Ascending aorta (tissue), 2 donors: ENCODE data around the gene FGD4. TPM values are rescaled to one million over a fixed set of nuclear protein-coding genes. Genes with fewer than 3 reads are reported as not detected.

Source experiments
- DNase-seq, 2 donors: peaks; one replicate each; pipeline ENCODE4 v3.0.0-alpha.2; 2019; ENCODE audit warnings: low spot score in 2 of 2
- H3K27ac ChIP-seq, 2 donors: fragments of 200-600 bp; sonication (generic); one replicate each; pipeline ENCODE4 v1.5.1; 2016 to 2017; ENCODE audit warnings: mild to moderate bottlenecking in 1 of 2
- H3K27me3 ChIP-seq: fragments of 200-600 bp; sonication (generic); one replicate; pipeline ENCODE4 v1.5.1; 2017
- H3K36me3 ChIP-seq, 2 donors: fragments of 200-600 bp; sonication (generic); one replicate each; pipeline ENCODE4 v1.5.1; 2016
- H3K4me1 ChIP-seq, 2 donors: fragments of 200-600 bp; sonication (generic); one replicate each; pipeline ENCODE4 v1.5.1; 2016 to 2017; ENCODE audit warnings: mild to moderate bottlenecking in 1 of 2
- H3K4me3 ChIP-seq, 2 donors: fragments of 200-600 bp; sonication (generic); one replicate each; pipeline ENCODE4 v1.5.1; 2016 to 2017; ENCODE audit warnings: mild to moderate bottlenecking in 1 of 2
- H3K9me3 ChIP-seq, 2 donors: fragments of 200-600 bp; sonication (generic); one replicate each; pipeline ENCODE4 v1.5.1; 2016
- CTCF ChIP-seq, 3 experiments: fragments of 200-600 bp in 2 of 3; fragments of 450-650 bp in 1 of 3; sonication (generic) in 2 of 3; IDR thresholded peaks; one replicate each; pipeline ENCODE4 v1.5.1; 2016 to 2019; ENCODE audit warnings: antibody characterized with exemption in 3 of 3, mild to moderate bottlenecking in 1 of 3, moderate library complexity in 1 of 3
- intact Hi-C: fragments of 100-400 bp; cut with DNase I; formaldehyde crosslinking; loops from one replicate; pipeline ENCODE4 v1.15.1; 2023
- total RNA-seq: library from RNA; depleted of rRNA; stranded (reverse); fragments of >200 nt; gene quantifications from one replicate; pipeline ENCODE4 v1.1.0, GENCODE V29; 2016

Gene FGD4
- total RNA-seq, 1 donor from 2014 or later, result 47.5 TPM

DNA sequence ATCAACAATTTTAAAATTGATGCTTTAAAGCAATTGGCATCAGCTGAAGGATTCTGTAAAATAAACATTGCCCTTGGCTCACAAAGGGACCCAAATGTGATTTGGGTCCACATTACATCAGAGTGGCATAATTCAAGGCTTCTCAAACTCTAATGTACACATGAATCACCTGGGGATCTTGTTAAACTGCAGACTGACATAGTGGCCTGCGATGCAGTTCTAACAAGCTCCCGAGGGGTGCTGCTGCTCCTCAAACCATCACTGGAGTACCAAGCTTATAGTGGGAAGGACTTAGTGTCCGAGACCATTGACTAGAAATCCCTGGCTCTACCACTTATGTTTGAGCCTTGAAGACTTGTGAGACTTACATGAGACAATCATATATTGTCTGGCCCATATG is 247.9 kb downstream of the FGD4 start:
- intact Hi-C loops, result no loop called here
- peaks cover 0 to 12% of the 10 kb centered on the region in 2 donors for H3K36me3 ChIP-seq
- H3K4me1 ChIP-seq, result no peaks in the 10 kb centered on the region
- no peak for DNase-seq
- H3K9me3 ChIP-seq, result no peaks in the 10 kb centered on the region
- H3K27me3 ChIP-seq, result no peaks in the 10 kb centered on the region
- TF ChIP-seq CTCF (IDR thresholded peaks at IDR 0.05), result no peak
- H3K27ac ChIP-seq, result no peak overlapping the region
- no peak overlapping the region for H3K4me3 ChIP-seq

- Histone ChIP-seq H3K4me1 (no peaks in the 10 kb centered on the region), H3K36me3 (peaks cover 0 to 3% of the 10 kb centered on the region in 2 donors), H3K9me3 (no peaks in the 10 kb centered on the region), H3K27ac (no peak overlapping the region), H3K4me3 (no peak overlapping the region), H3K27me3 (no peaks in the 10 kb centered on the region)
- intact Hi-C loops, result no loop called here
- no peak for DNase-seq
- TF ChIP-seq CTCF (IDR thresholded peaks at IDR 0.05), result no peak
Observed at GRCh38 chr12:32650508-32650907, 251.2 kb downstream of the FGD4 start.

GRCh38 chr12:32651151-32651955 is 252.0 kb downstream of the FGD4 start:
- Histone ChIP-seq H3K4me1 (no peaks in the 10 kb centered on the region), H3K27me3 (no peaks in the 10 kb centered on the region), H3K9me3 (no peaks in the 10 kb centered on the region), H3K36me3 (peaks cover 0 to under 1% of the 10 kb centered on the region in 2 donors), H3K4me3 (no peak overlapping the region), H3K27ac (no peak overlapping the region)
- no peak for TF ChIP-seq CTCF (IDR thresholded peaks at IDR 0.05)
- intact Hi-C loops, result no loop called here
- no peak for DNase-seq

DNA sequence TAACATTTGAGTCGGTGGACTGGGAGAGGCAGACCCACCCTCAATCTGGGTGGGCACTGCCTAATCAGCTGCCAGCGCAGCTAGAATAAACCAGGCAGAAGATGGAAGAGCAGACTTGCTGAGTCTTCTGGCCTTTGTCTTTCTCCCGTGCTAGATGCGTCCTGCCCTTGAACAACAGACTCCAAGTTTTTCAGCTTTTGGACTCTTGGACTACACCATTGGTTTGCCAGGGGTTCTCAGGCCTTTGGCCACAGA is 252.5 kb downstream of the FGD4 start:
- intact Hi-C loops, result no loop called here

GRCh38 chr12:32659908-32660440 is 260.6 kb downstream of the FGD4 start:
- intact Hi-C loops, result loop anchor here (5.0 kb wide), 1 partner anchor 293 kb away; no protein-coding TSS in a partner anchor
- H3K4me3 ChIP-seq, result no peak overlapping the region
- no peak for TF ChIP-seq CTCF (IDR thresholded peaks at IDR 0.05)
- no peak overlapping the region for H3K27ac ChIP-seq
- no peaks in the 10 kb centered on the region for H3K4me1 ChIP-seq
- H3K27me3 ChIP-seq, result no peaks in the 10 kb centered on the region
- no peaks in the 10 kb centered on the region for H3K36me3 ChIP-seq
- no peaks in the 10 kb centered on the region for H3K9me3 ChIP-seq
- DNase-seq, result no peak

More for the DNA sequence above, 252.5 kb downstream of the FGD4 start:
- H3K4me3 ChIP-seq, result no peak overlapping the region
- no peak overlapping the region for H3K27ac ChIP-seq
- no peak for DNase-seq
- H3K27me3 ChIP-seq, result no peaks in the 10 kb centered on the region
- no peak for TF ChIP-seq CTCF (IDR thresholded peaks at IDR 0.05)
- no peaks in the 10 kb centered on the region for H3K36me3 ChIP-seq
- no peaks in the 10 kb centered on the region for H3K4me1 ChIP-seq
- H3K9me3 ChIP-seq, result no peaks in the 10 kb centered on the region
